SHP77 treated with DMSO at 0.1 percent for 48 hours (cell line): ENCODE results near the gene CTBP2.

ENCODE experiments used
- DNase-seq: peaks from one replicate; lab custom pipeline; 2025; lab: John Stamatoyannopoulos, UW

CTBP2 gene

GRCh38 chr10:125024497-125025234, 135.7 kb downstream of the CTBP2 start:
- no peak for DNase-seq

DNA sequence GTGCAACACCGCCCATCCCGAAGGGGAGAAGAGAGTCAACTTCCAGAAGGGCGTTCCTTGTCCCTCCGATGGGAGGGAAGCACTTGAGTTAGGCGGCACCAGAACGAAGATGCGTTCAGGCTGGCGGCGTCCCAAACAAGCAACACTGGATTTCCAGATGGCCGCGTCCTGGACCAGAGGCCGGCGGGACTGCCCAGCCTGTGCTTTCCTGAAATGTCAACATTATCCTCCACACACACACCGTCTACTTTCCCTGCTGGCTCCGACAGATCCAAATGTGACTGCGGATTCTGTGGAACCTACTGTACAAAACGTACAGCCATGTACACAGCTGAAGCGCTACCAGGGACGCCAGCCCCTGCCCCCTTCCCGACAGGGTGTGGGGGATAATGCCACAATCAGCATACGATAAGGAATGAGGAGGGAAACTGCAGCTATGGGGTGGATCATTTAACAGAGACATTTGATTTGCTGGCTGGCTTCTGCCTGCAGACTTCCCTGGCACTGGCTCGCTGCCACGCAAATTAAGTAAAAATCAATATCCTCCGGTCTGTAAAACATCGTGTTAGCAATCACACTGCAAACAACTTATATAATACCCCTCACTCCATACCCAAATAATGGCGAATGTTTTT, 136.4 kb downstream of the CTBP2 start:
- DNase-seq, result peak; percentile 56

- DNase-seq, result peak; percentile 55
These were observed 137.1 kb downstream of the CTBP2 start for GRCh38 chr10:125023255-125023654.

DNA sequence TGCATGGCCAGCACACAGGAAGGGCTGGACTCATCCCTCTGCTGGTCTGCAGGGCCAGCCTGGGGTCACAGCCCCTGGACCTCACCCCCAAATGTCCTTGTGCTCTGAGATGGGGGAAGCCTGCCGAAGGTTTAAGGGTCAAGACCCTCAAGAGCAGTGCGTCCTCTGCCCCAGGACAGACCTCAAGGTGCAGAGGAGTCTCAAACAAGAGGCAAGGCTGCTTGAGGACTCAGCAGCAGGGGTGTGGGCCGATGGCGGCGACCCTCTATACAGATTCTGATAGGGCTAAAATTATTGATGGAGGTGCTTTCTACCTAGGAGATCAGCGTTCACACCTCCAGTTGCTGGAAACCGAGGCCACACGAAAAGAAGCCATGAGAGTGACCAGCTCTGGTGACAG, 137.7 kb downstream of the CTBP2 start:
- DNase-seq, result no peak

GRCh38 chr10:125021686-125022344, 138.5 kb downstream of the CTBP2 start:
- no peak for DNase-seq

- no peak for DNase-seq
These were observed 139.5 kb downstream of the CTBP2 start for GRCh38 chr10:125020871-125021270.

DNA sequence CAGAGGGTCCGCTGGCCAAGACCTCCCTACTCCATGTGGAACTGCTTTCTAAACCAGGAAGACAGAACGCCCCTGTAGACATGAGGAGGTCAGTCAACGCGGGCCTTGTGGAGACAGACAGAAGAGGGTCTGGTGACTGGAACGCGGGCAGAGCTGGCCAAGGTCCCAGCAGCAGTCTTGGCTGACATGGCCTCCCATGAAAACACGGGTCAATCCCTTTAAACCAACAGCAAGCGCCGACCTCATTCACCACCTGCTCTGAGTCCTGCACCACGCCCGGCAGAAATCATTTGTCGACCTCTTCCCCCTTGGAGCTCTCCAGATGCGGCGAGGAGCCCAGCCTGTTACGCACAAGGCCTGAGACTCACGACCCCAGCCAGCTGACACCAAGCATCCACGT, 140.0 kb downstream of the CTBP2 start:
- no peak for DNase-seq

GRCh38 chr10:125018576-125019143, 141.7 kb downstream of the CTBP2 start:
- no peak for DNase-seq

- DNase-seq, result peak; percentile 63
These were observed 142.6 kb downstream of the CTBP2 start for GRCh38 chr10:125017547-125018298.

GRCh38 chr10:125016611-125017202, 143.7 kb downstream of the CTBP2 start:
- no peak for DNase-seq

DNA sequence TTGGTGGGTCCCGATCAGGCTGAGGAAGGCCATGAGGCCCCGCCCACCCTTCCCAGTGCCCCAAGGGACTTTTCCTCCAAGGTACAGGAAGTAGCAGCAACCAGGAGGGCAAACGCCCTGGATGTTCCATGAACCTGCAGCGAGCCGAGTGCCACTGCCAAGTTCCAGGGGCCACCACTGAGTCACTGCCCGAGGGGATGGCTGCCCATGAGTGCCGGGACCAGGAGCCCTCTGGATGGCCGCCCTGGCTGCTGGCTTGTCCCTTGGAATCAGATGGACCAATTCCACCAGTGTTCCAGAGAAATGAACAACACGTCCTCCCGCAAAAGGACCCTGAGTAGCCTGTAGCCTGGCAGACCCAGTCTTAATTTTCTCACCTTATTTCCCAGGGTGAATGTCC, 144.2 kb downstream of the CTBP2 start:
- DNase-seq, result no peak

GRCh38 chr10:125015356-125015944, 144.9 kb downstream of the CTBP2 start:
- DNase-seq, result no peak

- DNase-seq, result no peak
These were observed 145.5 kb downstream of the CTBP2 start for GRCh38 chr10:125014836-125015355.

GRCh38 chr10:125014086-125014830, 146.1 kb downstream of the CTBP2 start:
- no peak for DNase-seq

DNA sequence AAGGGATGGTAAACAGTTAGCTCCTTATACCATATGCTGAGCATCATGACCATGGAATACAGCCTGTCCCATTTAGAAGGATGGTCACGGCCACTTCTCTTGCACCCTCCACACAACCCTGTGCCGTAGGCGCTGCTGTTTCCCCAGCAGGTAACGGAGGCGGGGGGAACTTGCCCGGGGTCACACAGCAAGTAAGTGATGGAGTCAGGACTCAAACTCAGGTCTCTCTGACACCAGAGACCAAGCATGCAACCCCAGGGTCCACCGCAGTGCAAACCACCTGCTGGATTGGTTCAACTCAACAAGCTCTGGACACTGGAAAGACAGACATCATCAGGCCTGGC, 146.9 kb downstream of the CTBP2 start:
- no peak for DNase-seq

DNA sequence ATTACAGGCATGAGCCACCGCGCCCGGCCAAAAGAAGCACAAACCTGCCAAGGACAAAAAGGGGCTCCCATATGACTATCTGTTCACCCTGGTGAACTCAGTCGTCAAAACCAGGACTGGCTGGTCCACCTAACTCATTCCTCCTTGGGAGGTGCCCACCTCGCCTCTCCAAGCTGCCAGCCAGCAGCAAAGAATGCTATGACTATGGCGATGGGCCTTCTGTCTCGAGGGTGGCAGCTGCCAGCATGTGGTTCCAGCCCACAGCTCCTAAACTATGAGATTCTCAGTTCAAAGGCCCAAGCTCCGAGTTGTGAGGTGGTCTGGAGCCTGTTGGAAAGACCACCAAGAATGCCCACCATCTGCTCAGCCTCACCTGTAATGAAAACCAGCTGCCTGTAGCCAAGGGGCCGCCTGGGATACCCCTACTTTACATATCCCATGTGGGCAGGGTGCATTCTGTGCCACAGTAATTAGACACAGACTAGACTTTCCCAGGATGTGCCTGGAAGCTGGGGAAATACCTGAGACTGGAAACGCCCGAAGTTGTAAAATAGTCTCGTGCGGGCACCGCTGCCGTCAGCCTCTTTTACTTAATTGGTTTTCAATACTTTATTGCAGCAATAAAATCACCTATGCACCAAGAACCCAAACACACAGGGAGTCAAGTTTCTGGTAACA, 147.4 kb downstream of the CTBP2 start:
- no peak for DNase-seq

GRCh38 chr10:125011926-125012705, 148.2 kb downstream of the CTBP2 start:
- DNase-seq, result no peak

- DNase-seq, result no peak
These were observed 149.0 kb downstream of the CTBP2 start for GRCh38 chr10:125011171-125011925.
